Muscle of arm (tissue), 12 donors: ENCODE measurements around the gene ARHGAP33. TPM values are rescaled to one million over a fixed set of nuclear protein-coding genes. Genes with fewer than 3 reads are reported as not detected.
"Not testable (repeated sequence)": the region's sequence is repeated elsewhere in the genome, so short reads cannot be mapped to it uniquely, and the experiment has no call there.

Experiments used
- DNase-seq: peaks from one replicate; pipeline ENCODE4 v3.0.0-alpha.2; 2013
- polyA plus RNA-seq, 12 donors: library from polyadenylated mRNA; unstranded; fragments of 120-200 nt; gene quantifications; one replicate each; pipeline ENCODE4 v1.2.1, GENCODE V29; 2013; ENCODE audit not compliant: insufficient read length in 12 of 12

Gene ARHGAP33
- polyA plus RNA-seq, 12 donors, result 10.5 to 29.8 (median 15.8) TPM; not detected in 1

DNA sequence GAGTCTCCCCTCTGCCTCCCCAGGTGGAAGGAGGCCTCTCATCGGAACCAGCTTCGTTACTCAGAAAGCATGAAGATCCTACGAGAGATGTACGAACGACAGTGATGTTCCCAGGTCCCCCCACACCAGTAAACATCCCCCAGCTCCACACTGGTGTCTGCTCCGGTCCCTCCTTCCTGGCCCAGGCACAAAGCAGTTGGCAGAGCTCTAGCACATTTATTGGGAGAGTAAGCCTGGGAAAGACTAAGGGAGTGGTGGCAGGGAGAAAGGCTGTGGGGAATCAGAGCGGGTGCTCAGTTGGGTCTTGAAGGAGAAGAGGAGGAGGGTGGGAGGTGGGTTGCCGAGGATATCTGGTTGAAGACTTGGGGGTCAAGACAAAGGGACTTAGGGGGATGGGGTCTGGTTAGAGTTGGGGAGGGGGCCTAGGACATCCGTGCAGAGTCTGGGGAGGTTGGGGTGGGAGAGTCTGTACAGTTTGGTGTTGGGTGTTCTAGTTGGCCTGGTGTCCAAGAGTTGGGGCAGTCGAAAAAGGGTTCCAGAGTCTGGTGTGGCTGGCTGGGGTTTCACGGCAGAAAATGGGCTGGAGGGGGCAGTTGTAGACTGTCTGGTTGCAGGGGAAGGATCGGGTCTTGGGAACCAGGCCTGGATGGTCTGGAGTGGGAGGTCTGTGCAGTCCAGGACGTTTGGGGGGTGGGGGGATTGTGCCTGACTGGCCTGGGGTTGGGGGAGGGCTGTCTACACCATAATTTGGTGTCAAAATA lies 20.8 kb upstream of the ARHGAP33 start:
- DNase-seq, result no peak

DNA sequence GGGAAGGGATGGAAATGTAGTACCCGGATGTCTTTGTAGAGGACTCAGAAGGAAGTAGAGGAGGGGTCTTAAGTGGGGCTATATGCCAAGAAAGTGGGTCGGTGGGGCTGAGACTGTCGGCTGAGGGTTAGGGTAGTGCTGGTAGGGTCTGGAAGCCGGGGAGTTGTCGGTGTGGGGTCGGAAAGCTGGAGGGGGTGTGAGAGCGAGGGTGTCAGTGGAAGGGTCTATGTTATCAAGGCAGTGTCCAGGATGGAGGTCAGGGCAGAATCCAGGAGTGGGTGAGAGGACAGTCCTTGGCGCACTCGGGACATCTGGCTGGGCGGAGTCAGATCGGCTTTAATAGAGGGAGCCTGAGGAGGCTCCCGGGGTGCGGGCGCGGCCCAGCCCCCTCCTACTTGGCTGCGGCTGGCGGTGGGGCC lies 20.2 kb upstream of the ARHGAP33 start:
- DNase-seq, result no peak

DNA sequence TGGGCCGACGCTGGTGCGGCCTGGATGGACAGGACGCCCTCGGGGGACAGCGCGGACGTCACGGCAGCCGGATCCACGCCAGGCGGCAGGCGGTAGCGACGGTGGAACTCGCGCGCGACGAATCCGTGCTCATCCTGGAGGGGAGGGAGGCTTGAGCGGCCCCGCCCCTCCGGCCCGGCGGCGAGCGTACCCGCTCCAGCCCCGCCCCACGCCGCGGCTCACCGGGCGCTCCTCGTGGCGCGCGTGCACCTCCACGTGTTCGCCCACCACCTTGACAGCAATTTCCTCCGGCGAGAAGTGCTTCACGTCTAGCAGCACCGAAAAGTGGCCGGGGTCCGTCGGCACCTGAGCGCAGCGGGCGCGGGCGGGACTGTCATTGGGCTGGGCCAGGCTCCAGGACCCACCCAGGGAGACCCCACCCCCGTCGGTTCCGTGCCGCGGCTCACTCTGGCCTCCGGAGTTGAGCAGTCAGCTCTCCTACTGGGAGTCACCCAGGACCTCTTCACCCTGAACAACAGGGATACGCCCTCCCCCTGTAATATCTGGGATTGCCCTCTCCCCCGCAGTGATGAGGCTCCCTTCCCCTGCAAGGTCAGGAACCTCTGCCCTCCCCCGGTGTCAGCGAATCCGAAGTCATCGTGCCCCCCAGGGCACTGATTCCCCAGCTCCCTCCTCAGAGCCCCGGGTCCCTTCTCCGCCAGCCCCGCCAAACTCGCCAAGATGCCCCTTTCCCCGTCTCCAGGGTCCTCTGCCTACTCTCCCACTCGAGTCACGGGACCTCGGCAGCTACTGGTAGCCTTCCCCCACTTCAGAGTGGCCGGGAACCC lies 19.6 kb upstream of the ARHGAP33 start:
- peak; percentile 84 for DNase-seq

DNA sequence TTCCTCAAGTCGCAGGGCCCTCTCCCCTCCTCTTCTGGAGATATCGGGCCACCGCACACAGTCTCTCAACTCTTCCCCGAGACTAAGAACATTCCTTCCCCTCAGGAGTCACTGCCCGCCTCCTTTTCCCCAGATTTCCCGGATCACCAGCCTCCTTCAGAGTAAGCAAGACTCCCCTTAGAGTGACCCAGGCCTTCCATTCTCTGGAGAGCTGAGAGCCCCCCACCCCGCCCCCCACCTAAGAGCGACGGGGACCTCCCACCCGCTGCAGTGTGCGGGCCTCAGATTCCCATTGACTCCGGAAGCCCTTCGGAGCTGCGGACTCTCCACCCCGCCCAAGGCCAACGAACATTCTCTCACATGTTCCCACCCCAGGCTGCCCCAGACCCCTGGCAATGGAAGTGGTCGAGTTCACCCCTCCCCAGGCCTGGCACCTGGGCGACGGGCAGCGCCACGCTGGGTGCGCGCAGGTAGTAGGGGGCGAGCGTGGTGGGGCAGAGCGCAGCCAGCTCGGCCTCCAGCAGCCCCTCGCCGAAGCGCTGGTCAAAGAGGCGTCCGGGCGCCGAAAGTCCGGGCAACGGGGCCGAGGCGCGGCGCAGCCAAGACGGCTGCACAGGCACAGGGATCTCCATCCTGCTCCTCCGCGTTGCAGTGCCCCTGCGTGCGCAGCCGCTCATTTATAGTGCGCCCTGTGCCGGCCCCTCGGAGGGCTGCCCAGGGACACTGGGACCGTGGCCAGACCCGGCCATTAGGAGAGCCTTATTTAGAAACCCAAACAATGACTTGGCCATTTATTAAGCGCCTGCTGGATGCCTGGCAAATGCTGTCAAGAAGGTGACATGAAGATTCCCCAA lies 18.8 kb upstream of the ARHGAP33 start, which contains the start of gene HSPB6:
HSPB6 (minus strand) TSS at position 653 of the 854 bp plus-strand sequence; CDS start at position 632, 21 bp downstream.
- peak; percentile 45 for DNase-seq

DNA sequence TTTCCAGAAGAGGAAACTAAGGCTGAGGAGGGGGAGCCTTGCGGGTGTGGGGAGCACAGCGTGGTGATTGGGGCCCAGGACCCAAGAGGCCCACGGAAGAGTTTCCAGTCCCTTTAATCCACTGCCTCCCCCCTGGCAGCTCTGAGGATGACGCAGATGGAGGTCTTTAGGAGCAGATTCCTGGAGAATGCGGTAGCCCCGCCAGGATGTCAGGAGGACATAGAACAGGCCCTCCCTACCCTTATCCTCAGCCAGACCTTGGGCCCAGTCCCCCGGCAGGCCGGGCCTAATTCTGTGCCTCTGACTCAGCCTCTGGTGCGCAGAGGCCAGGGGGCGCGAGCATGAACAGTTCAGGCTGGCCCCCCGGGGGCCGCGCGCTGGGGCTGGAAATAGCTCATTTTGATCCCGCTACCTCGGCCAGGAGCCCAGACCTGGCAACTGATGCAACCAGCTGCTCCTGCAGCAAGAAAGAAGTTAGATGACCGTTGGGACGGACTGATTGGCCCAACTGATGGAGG lies 18.1 kb upstream of the ARHGAP33 start:
- peak; percentile 97 for DNase-seq

DNA sequence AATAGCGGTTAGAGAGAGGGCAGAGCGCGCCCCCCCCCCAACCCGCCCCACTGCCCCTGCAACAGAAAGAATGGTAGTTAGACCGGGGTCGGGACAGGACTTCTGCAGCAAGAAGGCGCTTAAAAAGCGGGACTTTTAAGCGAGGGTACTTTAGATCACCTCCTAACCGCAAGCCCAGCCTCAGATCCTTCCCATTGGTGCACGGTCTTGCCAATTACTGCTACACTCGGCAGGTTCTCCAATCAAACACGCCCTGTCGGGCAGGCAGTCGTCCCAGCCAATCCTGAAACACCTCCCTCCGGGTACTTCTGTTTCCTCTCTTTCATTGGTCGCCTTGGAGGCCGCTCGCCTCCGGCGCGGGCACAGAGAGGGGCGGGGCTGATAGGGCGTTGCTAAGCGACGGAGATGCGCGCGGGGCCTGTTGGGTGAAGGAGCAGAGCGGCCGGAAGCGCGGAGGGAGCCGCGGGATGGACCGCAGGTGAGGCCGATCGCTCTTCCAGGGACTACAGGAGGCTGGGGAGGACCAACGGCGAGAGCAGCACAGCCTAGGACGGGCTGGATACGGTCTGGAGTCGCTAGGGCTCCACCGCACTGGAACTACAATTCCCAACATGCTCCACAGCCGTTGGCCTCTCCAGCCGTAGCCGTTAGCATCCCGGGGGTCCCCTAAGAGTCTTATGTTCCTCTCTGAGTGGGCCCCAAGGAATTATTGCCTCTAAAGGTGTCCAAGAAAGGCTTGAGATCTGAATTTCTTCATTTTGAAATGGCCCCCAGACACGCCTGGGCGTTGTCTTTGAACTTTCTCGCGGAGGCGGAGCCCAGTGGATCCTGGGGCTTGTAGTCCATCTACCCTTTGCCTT lies 17.4 kb upstream of the ARHGAP33 start, which contains the start of gene PROSER3:
PROSER3 (plus strand) TSS at position 428 of the 860 bp plus-strand sequence; CDS start at position 468, 40 bp downstream.
- DNase-seq, result peak; percentile 99

DNA sequence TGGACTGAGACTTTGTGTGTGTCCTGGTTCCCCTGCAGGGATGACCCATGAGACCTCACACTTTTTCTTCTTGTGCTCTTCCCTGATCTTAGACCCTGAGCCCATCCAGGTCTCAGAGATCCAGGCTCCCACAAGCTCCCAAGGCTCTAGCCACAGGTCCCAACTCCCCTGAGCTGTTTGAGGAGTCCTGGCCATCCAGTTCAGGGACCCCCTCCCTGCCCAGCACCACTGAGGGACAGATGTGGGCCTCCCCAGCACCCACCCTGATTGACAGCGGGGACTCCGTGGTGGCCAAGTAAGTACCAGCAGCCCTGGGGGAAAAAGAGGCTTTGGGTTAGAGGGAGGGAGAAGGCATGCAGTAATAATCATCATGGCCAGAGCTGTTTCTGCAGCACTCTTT lies 15.7 kb upstream of the ARHGAP33 start:
- no peak for DNase-seq

DNA sequence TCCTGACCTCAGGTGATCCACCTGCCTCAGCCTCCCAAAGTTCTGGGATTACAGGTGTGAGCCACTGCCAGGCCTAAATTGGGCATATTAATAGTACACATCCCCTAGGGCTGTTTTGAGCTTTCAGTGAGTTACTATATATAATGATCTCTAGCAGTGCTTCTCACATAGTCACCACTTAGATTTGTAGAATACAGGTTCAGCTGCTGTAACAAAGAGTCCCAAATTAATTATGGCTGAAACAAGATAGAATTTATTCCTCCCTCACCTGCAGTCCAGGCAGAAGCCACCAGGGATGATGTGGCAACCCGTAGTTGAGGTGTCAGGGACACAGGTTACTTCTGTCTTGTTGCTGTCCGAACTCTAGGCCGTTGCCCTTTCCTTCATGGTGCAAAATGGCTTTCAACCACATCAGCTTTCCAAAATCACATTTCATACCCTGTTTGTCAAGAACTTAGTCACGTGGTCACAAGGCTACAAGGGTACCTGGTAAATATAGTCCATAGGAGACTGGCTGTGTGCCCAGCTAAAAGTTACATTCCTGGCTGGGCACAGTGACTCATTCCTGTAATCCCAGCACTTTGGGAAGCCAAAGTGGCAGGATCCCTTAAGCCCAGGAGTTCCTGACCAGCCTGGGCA lies 14.5 kb upstream of the ARHGAP33 start:
- no peak for DNase-seq

DNA sequence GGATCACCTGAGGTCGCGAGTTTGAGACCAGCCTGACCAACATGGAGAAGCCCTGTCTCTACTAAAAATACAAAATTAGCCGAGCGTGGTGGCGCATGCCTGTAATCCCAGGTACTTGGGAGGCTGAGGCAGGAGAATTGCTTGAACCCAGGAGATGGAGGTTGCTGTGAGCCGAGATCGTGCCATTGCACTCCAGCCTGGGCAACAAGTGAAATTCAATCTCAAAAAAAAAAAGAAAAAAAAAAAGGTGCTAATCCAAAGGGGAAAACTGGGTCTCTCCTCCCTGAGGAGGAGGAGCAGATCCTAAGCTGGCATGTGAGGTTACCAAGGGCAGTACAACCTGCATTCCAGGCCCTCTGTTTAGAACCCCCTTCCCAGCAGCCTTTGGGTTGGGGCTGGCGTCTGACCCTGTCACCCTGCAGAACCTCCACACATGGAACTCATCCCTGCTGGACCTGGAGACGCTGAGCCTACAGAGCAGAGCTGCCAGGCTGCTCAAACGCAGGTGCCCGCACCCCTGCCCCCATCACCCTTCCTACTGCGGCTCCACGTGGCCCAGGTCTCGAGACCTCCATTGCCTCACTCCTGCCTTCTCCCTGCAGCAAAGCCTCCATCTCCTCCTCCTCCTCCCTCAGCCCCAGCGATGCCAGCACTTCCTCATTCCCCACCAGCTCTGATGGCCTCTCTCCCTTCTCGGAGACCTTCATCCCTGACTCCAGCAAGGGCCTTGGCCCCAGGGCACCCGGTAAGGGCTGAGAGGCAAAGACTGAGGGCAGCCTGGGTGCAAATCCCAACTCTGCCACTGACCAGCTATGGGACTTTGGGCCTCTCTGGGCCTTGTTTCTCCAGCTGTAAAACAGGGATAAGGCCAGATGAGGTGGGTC lies 10.7 kb upstream of the ARHGAP33 start:
- no peak for DNase-seq

DNA sequence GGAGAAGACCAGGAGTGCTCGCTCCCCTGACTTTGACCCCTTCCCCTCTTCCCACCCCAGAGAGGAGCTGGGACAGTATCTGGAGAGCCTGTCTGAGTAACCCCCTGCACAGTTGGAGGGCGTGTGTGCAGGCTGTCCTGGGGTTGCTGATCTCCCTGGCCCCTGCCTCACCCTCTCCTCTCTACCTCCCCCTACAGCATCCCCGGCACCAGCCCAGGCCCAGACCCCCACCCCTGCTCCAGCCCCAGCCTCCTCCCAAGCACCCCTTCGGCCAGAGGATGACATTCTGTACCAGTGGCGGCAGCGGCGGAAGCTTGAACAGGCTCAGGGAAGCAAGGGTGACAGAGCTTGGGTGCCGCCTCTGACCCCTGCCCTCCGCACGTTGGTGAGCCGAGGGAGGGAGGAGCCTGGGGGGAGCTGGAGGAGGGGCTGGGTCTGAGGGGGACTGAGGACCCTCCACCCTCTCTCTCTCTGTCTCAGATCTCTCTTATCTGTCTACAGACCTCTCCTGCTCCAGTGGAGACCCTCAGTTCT lies 8.7 kb upstream of the ARHGAP33 start:
- no peak for DNase-seq

DNA sequence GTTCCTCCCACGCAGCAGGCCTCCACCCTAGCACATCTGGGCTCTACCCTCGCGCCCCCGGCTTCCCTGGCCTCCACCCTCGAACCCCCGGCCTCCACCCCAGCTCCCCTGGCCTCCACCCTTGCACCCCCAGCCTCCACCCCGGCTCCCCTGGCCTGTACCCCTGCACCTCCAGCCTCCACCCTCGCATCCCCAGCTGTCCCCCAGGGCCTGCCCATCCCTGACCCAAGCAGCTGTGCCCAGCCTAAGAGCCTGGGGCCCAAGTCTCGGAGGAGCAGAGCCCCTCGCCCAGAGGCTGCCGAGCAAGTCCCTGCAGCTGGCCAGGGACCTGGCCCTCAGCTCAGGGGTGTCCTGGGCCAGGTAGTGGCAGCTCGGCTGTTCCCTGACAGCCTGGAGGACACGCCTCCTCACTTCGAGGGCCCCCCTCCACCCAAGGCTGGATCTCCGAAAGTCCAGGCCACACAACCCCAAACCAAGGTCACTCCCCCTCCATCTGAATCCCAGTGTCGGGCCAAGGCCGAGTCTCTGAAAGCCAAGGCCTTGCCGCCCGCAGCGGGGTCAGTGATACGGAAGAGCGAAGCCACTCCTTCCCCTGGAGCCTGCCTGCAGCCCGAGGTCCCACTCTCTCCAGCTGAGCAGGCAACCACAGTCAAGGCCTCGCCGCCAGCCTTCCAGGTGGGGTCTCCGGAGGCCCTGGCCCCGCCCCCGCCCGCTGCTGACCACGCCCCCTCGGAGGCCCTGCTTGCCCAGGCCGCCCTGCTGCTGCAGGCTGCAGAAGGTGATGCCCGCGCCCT lies 7.9 kb upstream of the ARHGAP33 start:
- DNase-seq, result no peak

DNA sequence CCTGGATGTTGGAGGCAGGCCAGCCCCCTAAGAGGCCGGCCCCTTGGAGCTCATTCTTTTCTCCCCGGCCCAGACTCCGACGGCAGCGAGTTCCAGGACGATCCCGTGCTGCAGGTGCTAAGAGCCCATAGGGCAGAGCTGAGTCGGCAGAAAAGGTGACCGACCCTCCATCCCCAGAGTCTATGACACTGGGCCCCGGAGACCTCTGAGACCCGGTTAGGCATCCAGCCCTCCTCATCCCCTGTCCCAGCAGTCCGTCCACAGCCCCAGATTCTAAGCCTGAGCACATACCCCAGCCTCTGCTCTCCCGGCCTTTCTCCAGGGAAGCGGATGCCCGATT lies 7.3 kb upstream of the ARHGAP33 start:
- no peak for DNase-seq

DNA sequence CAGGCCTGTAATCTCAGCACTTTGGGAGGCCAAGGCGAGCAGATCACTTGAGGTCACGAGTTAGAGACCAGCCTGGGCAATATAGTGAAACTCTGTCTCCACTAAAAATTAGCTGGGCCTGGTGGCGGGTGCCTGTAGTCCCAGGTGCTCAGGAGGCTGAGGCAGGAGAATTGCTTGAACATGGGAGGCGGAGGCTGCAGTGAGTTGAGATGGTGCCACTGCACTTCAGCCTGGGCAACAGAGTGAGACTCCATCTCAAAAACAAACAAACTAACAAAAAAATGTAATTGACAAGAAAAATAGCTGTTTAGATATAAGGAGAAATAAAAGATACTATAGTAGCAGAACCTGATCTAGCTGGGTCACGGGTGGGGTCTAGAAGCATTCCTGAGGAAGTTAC lies 3.0 kb upstream of the ARHGAP33 start:
- not testable (repeated sequence) for DNase-seq

DNA sequence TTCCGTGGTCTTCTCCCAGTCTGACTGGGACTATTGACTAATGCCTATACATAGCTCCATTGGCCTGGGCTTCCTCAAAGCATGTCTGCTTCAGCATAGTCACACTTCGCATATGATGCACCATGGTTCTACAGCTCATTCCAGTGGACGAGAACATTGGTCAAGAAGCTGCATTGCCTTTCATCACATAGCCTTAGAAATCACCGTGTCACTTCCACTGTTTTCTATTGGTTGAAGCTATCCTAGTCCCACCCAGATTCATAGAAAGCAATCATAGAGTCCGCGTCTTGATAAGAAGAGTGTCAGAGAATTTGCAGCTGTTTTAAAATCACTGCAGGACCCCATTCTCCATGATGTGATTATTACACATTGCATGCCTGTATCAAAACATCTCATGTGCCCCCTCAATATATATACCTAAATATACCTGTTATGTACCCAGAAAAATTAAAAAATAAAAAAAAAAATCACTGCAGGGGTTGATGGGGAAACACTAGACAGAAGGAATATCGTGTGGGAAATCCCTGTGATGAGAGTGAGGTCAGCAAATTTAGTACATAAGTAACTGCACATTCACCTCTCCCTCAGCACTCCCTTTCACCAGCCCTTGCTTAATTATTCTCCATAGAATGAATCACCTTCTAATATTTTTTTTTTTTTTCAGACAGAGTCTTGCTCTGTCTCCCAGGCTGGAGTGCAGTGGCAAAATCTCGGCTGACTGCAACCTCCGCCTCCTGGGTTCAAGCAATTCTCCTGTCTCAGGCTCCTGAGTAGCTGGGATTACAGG lies 2.2 kb upstream of the ARHGAP33 start:
- DNase-seq, result no peak

DNA sequence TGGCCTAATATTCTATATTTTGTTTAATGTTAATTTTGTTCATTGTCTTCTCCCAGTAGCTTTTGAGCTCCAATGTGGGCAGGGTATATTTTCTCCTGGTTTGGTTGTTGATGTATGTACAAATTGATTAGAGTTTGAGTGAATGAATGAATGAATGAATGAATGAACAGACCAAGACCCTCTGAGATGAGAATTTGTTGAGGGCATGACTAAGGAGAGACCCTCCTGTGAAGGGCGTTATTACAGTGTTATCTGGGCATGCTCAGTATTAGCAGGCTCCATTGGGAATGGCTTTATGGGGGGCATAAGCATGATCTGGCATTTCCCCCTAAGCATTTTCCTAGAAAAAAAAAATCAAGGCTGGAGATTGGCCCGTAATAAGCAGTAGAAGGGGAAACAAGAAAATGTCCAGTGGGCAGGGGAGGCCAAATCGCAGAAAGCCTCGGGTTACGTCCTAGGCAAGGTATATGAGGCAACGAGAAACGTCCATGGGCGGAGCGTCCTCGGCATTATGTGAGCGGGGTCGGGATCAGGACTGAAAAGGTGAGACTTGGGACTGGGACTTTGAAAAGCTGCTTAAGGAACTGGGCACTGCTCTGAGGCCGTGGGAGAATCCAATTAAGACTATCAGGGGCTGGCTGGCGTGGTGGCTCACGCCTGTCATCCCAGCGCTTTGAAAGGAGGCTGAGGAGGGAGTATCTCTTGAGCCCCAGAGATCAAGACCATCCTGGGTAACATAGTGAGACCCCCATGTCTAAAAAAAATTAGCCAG lies 904 bp upstream of the ARHGAP33 start:
- DNase-seq, result no peak

DNA sequence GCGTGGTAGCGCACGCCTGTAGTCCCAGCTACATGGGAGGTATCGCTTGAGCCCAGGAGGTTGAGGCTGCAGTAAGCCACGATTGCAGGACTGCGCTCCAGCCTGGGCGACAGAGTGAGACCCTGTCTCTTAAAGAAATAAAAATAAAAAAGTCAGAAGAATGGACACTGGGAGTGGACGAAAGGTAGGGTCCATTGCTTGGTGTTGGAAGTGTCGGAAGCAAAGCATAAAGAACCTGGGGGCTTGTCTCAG lies 392 bp upstream of the ARHGAP33 start:
- no peak for DNase-seq
